Suppressor macrophage treated with lipopolysaccharide for 4 hours (primary cell): ENCODE measurements around the gene MYRIP.

Source experiments
- DNase-seq: peaks from one replicate; pipeline ENCODE4 v3.0.0-alpha.2; 2020

The MYRIP gene

GRCh38 chr3:40299721-40300335, 490.4 kb downstream of the MYRIP start:
- DNase-seq: peak; percentile 95

- DNase-seq: no peak
Measured at GRCh38 chr3:40302784-40303183, 493.4 kb downstream of the MYRIP start.

- no peak for DNase-seq
Measured at GRCh38 chr3:40304352-40304751, 494.9 kb downstream of the MYRIP start.

- no peak for DNase-seq
Measured at GRCh38 chr3:40306336-40306735, 496.9 kb downstream of the MYRIP start.

DNA sequence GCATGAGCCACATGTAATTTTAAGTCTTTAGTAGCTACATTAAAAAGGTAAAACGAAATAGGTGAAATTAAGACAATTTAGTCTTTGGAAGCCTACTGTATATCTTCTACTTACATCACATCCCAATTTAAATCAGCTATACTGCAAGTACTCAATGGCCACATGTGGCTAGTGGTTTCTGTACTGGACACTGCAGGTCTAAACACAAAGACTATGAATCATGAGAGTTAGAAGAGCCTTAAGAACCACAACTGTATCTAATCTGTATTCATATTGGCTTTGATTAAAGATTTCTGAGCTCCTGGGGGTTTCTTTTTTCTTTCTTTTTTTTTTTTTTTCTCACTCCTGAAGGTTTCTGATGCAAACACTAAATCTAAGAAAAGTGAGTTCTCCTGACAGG, 497.8 kb downstream of the MYRIP start:
- no peak for DNase-seq

- DNase-seq: no peak
Measured at GRCh38 chr3:40308725-40309417, 499.5 kb downstream of the MYRIP start.

- peak; percentile 99 for DNase-seq
Measured at GRCh38 chr3:40309418-40309924, 500.1 kb downstream of the MYRIP start, which contains the start of gene EIF1B. Gene EIF1B (plus strand): TSS chr3:40309707. CDS start chr3:40309942, 235 bp downstream.
